GM20000 (cell line): Measurements from ENCODE around the gene RTN4R.

Experiments used
- DNase-seq: peaks from one replicate; pipeline ENCODE4 v3.0.0; 2012; ENCODE audit warnings: low spot score
- TF ChIP-seq, protein P1 (sequence below): IDR thresholded peaks from 2 replicates; pipeline ENCODE4 v1.5.1; 2012; ENCODE audit warnings: mild to moderate bottlenecking, control low read depth; ENCODE audit errors: extremely low read depth, missing control alignments

RTN4R gene

GRCh38 chr22:20253161-20253560, 15.0 kb downstream of the RTN4R start:
- DNase-seq: no peak
- TF ChIP-seq, protein P1, sequence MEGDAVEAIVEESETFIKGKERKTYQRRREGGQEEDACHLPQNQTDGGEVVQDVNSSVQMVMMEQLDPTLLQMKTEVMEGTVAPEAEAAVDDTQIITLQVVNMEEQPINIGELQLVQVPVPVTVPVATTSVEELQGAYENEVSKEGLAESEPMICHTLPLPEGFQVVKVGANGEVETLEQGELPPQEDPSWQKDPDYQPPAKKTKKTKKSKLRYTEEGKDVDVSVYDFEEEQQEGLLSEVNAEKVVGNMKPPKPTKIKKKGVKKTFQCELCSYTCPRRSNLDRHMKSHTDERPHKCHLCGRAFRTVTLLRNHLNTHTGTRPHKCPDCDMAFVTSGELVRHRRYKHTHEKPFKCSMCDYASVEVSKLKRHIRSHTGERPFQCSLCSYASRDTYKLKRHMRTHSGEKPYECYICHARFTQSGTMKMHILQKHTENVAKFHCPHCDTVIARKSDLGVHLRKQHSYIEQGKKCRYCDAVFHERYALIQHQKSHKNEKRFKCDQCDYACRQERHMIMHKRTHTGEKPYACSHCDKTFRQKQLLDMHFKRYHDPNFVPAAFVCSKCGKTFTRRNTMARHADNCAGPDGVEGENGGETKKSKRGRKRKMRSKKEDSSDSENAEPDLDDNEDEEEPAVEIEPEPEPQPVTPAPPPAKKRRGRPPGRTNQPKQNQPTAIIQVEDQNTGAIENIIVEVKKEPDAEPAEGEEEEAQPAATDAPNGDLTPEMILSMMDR: no peak

DNA sequence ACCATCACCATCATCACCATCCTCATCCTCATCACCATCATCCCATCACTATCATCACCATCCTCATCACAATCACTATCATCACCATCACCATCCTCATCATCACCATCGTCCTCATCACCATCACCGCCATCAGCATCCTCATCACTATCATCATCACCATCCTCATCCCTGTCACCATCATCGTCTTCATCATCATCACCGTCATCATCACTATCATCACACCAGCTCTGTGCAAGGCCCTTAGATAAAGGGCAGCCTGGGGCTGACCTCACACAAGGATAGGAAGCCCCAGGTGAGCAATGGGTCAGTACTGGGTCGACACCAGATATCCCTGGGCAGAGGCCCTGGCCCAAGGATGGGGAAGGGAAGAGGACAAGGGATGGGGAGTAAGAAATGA, 16.1 kb downstream of the RTN4R start:
- no peak for DNase-seq
- TF ChIP-seq, protein P1: no peak

- TF ChIP-seq, protein P1: no peak
Observed at GRCh38 chr22:20251491-20251890, 16.6 kb downstream of the RTN4R start.

DNA sequence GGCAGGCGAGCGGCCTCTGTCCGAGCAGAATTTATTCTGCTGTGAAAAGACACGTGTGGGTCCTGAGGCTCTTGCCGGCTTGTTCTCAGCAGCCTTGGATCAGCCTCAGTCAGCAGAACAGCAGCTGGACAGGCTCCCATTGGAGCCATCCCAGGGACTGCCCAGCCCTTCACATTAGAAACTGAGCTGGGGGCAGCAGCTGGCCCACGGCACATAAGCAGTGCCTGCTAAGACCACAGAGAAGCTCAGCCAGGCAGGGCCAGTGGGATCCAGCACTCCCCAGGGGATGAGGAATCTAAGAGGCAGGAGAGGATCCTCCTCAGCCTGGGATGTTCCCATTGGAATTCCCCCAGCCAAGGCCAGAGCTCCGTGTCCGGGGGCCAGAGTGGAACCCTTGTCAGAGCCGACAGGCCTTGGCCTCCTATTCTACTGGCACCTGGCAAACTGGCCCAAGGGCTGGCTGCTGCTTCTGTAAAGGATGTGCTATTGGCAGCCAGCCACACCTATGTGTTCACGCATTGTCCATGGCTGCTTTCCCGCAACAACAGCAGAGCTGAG, 18.2 kb downstream of the RTN4R start:
- no peak for DNase-seq
- TF ChIP-seq, protein P1: no peak

More at GRCh38 chr22:20251491-20251890, 16.6 kb downstream of the RTN4R start:
- DNase-seq: no peak

- TF ChIP-seq, protein P1: no peak
- DNase-seq: no peak
Observed at GRCh38 chr22:20248461-20248978, 19.6 kb downstream of the RTN4R start.

- TF ChIP-seq, protein P1: no peak
- DNase-seq: no peak
Observed at GRCh38 chr22:20247608-20248171, 20.4 kb downstream of the RTN4R start.

- TF ChIP-seq, protein P1: no peak
- peak; percentile 85 for DNase-seq
Observed at GRCh38 chr22:20247010-20247505, 21.1 kb downstream of the RTN4R start.
